GM12891 (cell line): ENCODE results near the gene BDP1.
"Not testable (repeated sequence)": the region's sequence is repeated elsewhere in the genome, so short reads cannot be mapped to it uniquely, and the experiment has no call there.

Experiments
- PAX5 ChIP-seq: IDR thresholded peaks from 2 replicates; pipeline ENCODE4 v1.6.1; 2011; ENCODE audit warnings: low read length, moderate library complexity, mild to moderate bottlenecking; ENCODE audit not compliant: insufficient read depth, severe bottlenecking
- POLR2A ChIP-seq: IDR thresholded peaks from 2 replicates; pipeline ENCODE4 v1.6.1; 2011; ENCODE audit warnings: low read depth, low read length, control low read depth
- POLR2AphosphoS5 ChIP-seq: IDR thresholded peaks from 2 replicates; pipeline ENCODE4 v1.6.1; 2011; ENCODE audit warnings: low read depth, low read length, control low read depth
- POU2F2 ChIP-seq: IDR thresholded peaks from 2 replicates; pipeline ENCODE4 v1.6.1; 2011; ENCODE audit warnings: low read depth, mild to moderate bottlenecking, control low read depth, low read length, moderate library complexity
- SPI1 ChIP-seq: IDR thresholded peaks from 2 replicates; pipeline ENCODE4 v1.6.1; 2011; ENCODE audit warnings: low read depth, low read length, control low read depth
- TAF1 ChIP-seq: IDR thresholded peaks from 2 replicates; pipeline ENCODE4 v1.6.1; 2011; ENCODE audit warnings: low read depth, low read length, control low read depth

- TF ChIP-seq POLR2A, POLR2AphosphoS5, POU2F2, SPI1, TAF1, PAX5: not testable (repeated sequence)
Observed at GRCh38 chr5:71447218-71447808, 8.1 kb upstream of the BDP1 start.
